ENCODE data around the gene SLC45A2.

The SLC45A2 gene

GRCh38 chr5:33944543-33945132 lies 39.9 kb downstream of the SLC45A2 start:
- no peak overlapping the region for H3K27ac ChIP-seq
- no peak for TF ChIP-seq ZFX (IDR thresholded peaks at IDR 0.05; ENCODE audit: borderline replicate concordance)
- TF ChIP-seq, protein P1, sequence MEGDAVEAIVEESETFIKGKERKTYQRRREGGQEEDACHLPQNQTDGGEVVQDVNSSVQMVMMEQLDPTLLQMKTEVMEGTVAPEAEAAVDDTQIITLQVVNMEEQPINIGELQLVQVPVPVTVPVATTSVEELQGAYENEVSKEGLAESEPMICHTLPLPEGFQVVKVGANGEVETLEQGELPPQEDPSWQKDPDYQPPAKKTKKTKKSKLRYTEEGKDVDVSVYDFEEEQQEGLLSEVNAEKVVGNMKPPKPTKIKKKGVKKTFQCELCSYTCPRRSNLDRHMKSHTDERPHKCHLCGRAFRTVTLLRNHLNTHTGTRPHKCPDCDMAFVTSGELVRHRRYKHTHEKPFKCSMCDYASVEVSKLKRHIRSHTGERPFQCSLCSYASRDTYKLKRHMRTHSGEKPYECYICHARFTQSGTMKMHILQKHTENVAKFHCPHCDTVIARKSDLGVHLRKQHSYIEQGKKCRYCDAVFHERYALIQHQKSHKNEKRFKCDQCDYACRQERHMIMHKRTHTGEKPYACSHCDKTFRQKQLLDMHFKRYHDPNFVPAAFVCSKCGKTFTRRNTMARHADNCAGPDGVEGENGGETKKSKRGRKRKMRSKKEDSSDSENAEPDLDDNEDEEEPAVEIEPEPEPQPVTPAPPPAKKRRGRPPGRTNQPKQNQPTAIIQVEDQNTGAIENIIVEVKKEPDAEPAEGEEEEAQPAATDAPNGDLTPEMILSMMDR (IDR thresholded peaks at IDR 0.05): no peak

DNA sequence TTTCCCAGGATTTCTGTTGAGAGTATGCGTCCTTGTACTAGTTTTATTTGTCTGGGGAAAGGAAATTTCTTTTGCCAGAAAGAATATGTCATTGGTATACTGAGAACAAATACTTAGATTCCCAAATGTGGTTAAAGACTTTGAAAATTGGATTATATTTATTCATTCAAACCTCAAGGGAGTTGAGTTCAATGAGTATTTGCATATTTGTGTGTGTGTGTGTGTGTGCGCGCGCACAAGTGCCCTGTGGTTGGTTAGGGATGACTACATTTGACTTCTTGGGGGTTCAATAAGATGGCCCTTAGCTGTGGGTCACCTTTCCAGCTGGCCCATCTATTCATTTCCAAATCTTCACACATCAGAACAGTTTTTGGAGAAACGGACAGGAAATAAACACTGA lies 43.4 kb downstream of the SLC45A2 start:
- H3K27ac ChIP-seq: no peak overlapping the region
- TF ChIP-seq, protein P1 (IDR thresholded peaks at IDR 0.05): no peak
- no peak for TF ChIP-seq ZFX (IDR thresholded peaks at IDR 0.05; ENCODE audit: borderline replicate concordance)

DNA sequence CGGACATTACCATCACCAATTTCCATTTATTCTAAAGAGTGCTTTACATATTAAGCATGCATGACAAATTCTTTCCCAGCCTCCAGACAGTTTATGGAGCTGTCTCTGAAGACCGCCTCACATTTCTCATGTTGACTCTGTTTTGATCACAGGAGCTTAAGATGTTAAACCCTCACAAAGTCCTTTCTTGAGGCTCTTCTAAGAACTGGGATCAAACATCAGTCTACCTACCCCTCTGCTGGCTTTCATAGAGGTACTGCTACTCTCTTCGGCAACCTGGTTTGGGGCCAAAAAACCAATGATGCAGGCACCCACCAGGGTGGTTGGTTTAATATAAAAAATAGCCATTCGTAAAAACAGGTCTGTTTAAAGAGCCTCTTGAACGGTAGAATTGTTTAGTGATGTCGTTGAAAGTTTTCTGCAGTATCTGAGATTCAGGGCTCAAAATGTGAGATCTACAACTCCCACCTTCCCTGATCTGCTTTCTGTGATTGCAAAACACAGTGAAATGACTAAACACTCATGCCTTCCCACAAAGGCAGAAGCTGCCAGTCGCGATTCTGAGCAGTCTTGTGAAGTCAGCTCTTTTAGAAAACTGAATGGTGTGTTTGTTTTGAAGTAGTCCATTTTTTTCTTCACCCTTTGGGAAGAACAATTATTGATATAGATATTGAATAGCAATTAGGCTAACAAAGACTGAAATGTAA lies 44.8 kb downstream of the SLC45A2 start:
- TF ChIP-seq ZFX (IDR thresholded peaks at IDR 0.05; ENCODE audit: borderline replicate concordance): no peak
- TF ChIP-seq, protein P1 (IDR thresholded peaks at IDR 0.05): no peak
- no peak overlapping the region for H3K27ac ChIP-seq

GRCh38 chr5:33938881-33939280 lies 45.6 kb downstream of the SLC45A2 start:
- TF ChIP-seq ZFX (IDR thresholded peaks at IDR 0.05; ENCODE audit: borderline replicate concordance): no peak
- TF ChIP-seq, protein P1 (IDR thresholded peaks at IDR 0.05): no peak
- no peak overlapping the region for H3K27ac ChIP-seq

DNA sequence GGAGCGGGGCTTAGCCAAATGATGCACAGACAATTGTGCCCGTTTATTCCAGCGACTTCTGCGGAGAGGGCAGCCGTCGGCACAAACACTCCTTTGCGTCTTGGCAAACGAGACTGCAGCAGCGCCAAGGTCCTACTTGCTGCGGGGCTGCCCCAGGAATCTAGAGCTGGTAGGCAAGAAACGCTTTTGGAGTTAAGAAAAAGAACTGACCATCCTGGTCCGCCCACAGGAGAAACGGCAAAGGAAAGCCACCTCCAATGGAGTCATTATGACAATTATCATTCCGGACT lies 46.0 kb downstream of the SLC45A2 start:
- H3K27ac ChIP-seq: no peak overlapping the region
- no peak for TF ChIP-seq ZFX (IDR thresholded peaks at IDR 0.05; ENCODE audit: borderline replicate concordance)
- TF ChIP-seq, protein P1 (IDR thresholded peaks at IDR 0.05): no peak

DNA sequence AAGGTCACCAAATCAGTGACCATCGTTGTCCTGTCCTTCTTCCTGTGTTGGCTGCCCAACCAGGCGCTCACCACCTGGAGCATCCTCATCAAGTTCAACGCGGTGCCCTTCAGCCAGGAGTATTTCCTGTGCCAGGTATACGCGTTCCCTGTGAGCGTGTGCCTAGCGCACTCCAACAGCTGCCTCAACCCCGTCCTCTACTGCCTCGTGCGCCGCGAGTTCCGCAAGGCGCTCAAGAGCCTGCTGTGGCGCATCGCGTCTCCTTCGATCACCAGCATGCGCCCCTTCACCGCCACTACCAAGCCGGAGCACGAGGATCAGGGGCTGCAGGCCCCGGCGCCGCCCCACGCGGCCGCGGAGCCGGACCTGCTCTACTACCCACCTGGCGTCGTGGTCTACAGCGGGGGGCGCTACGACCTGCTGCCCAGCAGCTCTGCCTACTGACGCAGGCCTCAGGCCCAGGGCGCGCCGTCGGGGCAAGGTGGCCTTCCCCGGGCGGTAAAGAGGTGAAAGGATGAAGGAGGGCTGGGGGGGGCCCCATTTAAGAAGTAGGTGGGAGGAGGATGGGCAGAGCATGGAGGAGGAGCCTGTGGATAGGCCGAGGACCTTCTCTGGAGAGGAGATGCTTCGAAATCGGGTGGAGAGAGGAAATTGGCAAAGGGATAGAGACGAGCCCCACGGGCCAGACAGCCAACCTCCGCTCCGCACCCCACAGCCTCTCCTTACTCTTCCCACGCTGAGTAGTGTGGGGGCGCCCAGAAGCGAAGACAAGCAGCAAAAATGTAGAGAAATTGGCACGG lies 46.6 kb downstream of the SLC45A2 start:
- no peak overlapping the region for H3K27ac ChIP-seq
- TF ChIP-seq, protein P1 (IDR thresholded peaks at IDR 0.05): no peak
- TF ChIP-seq ZFX (IDR thresholded peaks at IDR 0.05; ENCODE audit: borderline replicate concordance): no peak
